Keratinocyte (primary cell): ENCODE results near the gene CBLN1. TPM values are rescaled to one million over a fixed set of nuclear protein-coding genes. Genes with fewer than 3 reads are reported as not detected.

Source experiments
- DNase-seq: peaks from one replicate; pipeline ENCODE4 v3.0.0-alpha.2; 2011; ENCODE audit warnings: low read depth, missing footprints, low spot score
- FAIRE-seq: peaks from 2 replicates; lab custom pipeline; 2011; peaks lifted over from hg19 to GRCh38; lab: Jason Lieb, UNC
- H2AFZ ChIP-seq: 2 replicates; pipeline ENCODE4 v1.6.0; 2012; ENCODE audit warnings: low read length, control low read depth, inconsistent platforms; ENCODE audit not compliant: control insufficient read depth
- H3K27ac ChIP-seq: 2 replicates; pipeline ENCODE4 v1.5.1; 2011; ENCODE audit warnings: low read length; ENCODE audit not compliant: control insufficient read depth, insufficient read depth
- H3K27me3 ChIP-seq: 3 replicates; pipeline ENCODE4 v1.6.0; 2011; ENCODE audit warnings: low read length; ENCODE audit not compliant: control insufficient read depth, insufficient read depth; ENCODE audit errors: extremely low read depth
- H3K36me3 ChIP-seq, 2 experiments: 2 replicates in 1 of 2; 3 replicates in 1 of 2; pipeline ENCODE4 v1.5.1; 2011; ENCODE audit warnings: low read length in 2 of 2, mild to moderate bottlenecking in 1 of 2; ENCODE audit not compliant: control insufficient read depth in 2 of 2, insufficient read depth in 2 of 2; ENCODE audit errors: extremely low read depth in 1 of 2
- H3K4me1 ChIP-seq: 3 replicates; pipeline ENCODE4 v1.5.1; 2011; ENCODE audit warnings: low read length; ENCODE audit not compliant: control insufficient read depth, insufficient read depth; ENCODE audit errors: extremely low read depth
- H3K4me2 ChIP-seq: 3 replicates; pipeline ENCODE4 v1.6.0; 2011; ENCODE audit warnings: low read depth, low read length; ENCODE audit not compliant: control insufficient read depth, insufficient read depth; ENCODE audit errors: extremely low read depth
- H3K4me3 ChIP-seq, 3 experiments: fragments of 200-600 bp in 1 of 3; sonication (generic) in 1 of 3; 2 replicates in 2 of 3; 3 replicates in 1 of 3; pipeline ENCODE4 v1.5.1; 2011 to 2016; ENCODE audit warnings: low read length in 3 of 3, mild to moderate bottlenecking in 3 of 3, control low read depth in 2 of 3, inconsistent platforms in 1 of 3, low read depth in 1 of 3, mixed read lengths in 1 of 3, mixed run types in 1 of 3, moderate library complexity in 1 of 3; ENCODE audit not compliant: control insufficient read depth in 2 of 3, insufficient read depth in 2 of 3; ENCODE audit errors: extremely low read depth in 1 of 3
- H3K79me2 ChIP-seq: 2 replicates; pipeline ENCODE4 v1.6.0; 2012; ENCODE audit warnings: low read length; ENCODE audit not compliant: control insufficient read depth, insufficient read depth
- H3K9ac ChIP-seq: 3 replicates; pipeline ENCODE4 v1.6.0; 2011; ENCODE audit warnings: low read length; ENCODE audit not compliant: control insufficient read depth, insufficient read depth; ENCODE audit errors: extremely low read depth
- H3K9me1 ChIP-seq: 3 replicates; pipeline ENCODE4 v1.6.0; 2011; ENCODE audit warnings: low read length; ENCODE audit not compliant: control insufficient read depth, insufficient read depth; ENCODE audit errors: extremely low read depth
- H3K9me3 ChIP-seq: 2 replicates; pipeline ENCODE4 v1.5.1; 2012; ENCODE audit warnings: low read depth, low read length; ENCODE audit not compliant: control insufficient read depth
- H4K20me1 ChIP-seq: 3 replicates; pipeline ENCODE4 v1.6.0; 2011; ENCODE audit warnings: low read length; ENCODE audit not compliant: control insufficient read depth, insufficient read depth; ENCODE audit errors: extremely low read depth
- CTCF ChIP-seq, 3 experiments: IDR thresholded peaks in 1 of 3; conservative IDR thresholded peaks in 1 of 3; optimal IDR thresholded peaks in 1 of 3; 2 replicates in 2 of 3; 3 replicates in 1 of 3; pipeline versions ENCODE3 to v1.5.1; 2011; ENCODE audit warnings: low read length in 3 of 3, mild to moderate bottlenecking in 3 of 3, moderate library complexity in 2 of 3, control low read depth in 1 of 3, inconsistent platforms in 1 of 3; ENCODE audit not compliant: insufficient read depth in 2 of 3; ENCODE audit errors: extremely low read depth in 1 of 3
- EZH2 ChIP-seq: IDR thresholded peaks from one replicate; pipeline ENCODE4 v1.6.1; 2012; ENCODE audit warnings: inconsistent platforms, mild to moderate bottlenecking, low read length, moderate library complexity
- dilution Hi-C: fragments of 300-500 bp; cut with MboI; formaldehyde crosslinking; loops from one replicate; pipeline ENCODE4 v1.7.0; 2020; ENCODE audit warnings: low sequenced_read_pairs; ENCODE audit not compliant: extremely low pct_ligation_motif_present
- polyA plus RNA-seq, 5 experiments: library from polyadenylated mRNA; depleted of rRNA in 3 of 5; stranded (reverse) in 3 of 5; stranded (forward) in 1 of 5; unstranded in 1 of 5; fragments of >200 nt; gene quantifications; 1 replicate in 1 of 5; 2 replicates in 3 of 5; 3 replicates in 1 of 5; pipeline versions ENCODE4 v1.2.1 to v1.2.3, GENCODE V29; 2011 to 2012; ENCODE audit warnings: missing spikeins in 2 of 5, low read depth in 1 of 5, low replicate concordance in 1 of 5

CBLN1 gene
- polyA plus RNA-seq, 1 donor (not counting 4 experiments of a cell fraction or from before 2014, with no cell fraction given): not detected

GRCh38 chr16:49273771-49274170, 7.9 kb downstream of the CBLN1 start:
- H3K4me1 ChIP-seq: no peaks in the 10 kb centered on the region
- no peaks in the 10 kb centered on the region for H3K9me3 ChIP-seq
- no peak overlapping the region for H2AFZ ChIP-seq
- TF ChIP-seq EZH2 (no peak), CTCF (optimal IDR thresholded peaks at IDR 0.05 in 1 of 3, IDR thresholded peaks at IDR 0.05 in 1 of 3, conservative IDR thresholded peaks at IDR 0.05 in 1 of 3; ENCODE audit: extremely low read depth in 1 of 3, insufficient read depth in 2 of 3, low read length in 3 of 3) (no peak)
- no peak overlapping the region for H3K4me3 ChIP-seq
- H3K27ac ChIP-seq: no peak overlapping the region
- FAIRE-seq: no peak
- dilution Hi-C loops: no loop called here
- H4K20me1 ChIP-seq: no peaks in the 10 kb centered on the region
- H3K36me3 ChIP-seq: no peaks in the 10 kb centered on the region
- H3K4me2 ChIP-seq: no peak overlapping the region
- no peaks in the 10 kb centered on the region for H3K9me1 ChIP-seq
- DNase-seq: no peak
- H3K79me2 ChIP-seq: no peaks in the 10 kb centered on the region
- H3K27me3 ChIP-seq: peaks cover 54% of the 10 kb centered on the region
- no peak overlapping the region for H3K9ac ChIP-seq

GRCh38 chr16:49271363-49271762, 10.3 kb downstream of the CBLN1 start:
- Histone ChIP-seq H3K27me3 (peaks cover 30% of the 10 kb centered on the region), H3K4me3 (no peak overlapping the region), H3K9me1 (no peaks in the 10 kb centered on the region), H3K4me2 (no peak overlapping the region), H3K79me2 (no peaks in the 10 kb centered on the region), H3K9ac (no peak overlapping the region), H3K36me3 (no peaks in the 10 kb centered on the region), H3K4me1 (no peaks in the 10 kb centered on the region), H4K20me1 (no peaks in the 10 kb centered on the region), H3K27ac (no peak overlapping the region), H3K9me3 (no peaks in the 10 kb centered on the region), H2AFZ (no peak overlapping the region)
- TF ChIP-seq CTCF (optimal IDR thresholded peaks at IDR 0.05 in 1 of 3, IDR thresholded peaks at IDR 0.05 in 1 of 3, conservative IDR thresholded peaks at IDR 0.05 in 1 of 3; ENCODE audit: extremely low read depth in 1 of 3, insufficient read depth in 2 of 3, low read length in 3 of 3) (no peak), EZH2 (no peak)
- FAIRE-seq: no peak
- dilution Hi-C loops: no loop called here
- no peak for DNase-seq
